Fibroblast of the aortic adventitia (primary cell): ENCODE measurements around the gene TTC38. TPM values are rescaled to one million over a fixed set of nuclear protein-coding genes. Genes with fewer than 3 reads are reported as not detected.

Experiments
- DNase-seq: peaks from one replicate; pipeline ENCODE4 v3.0.0-alpha.2; 2010; ENCODE audit warnings: low read depth
- H3K4me3 ChIP-seq: 2 replicates; pipeline ENCODE4 v1.5.1; 2011; ENCODE audit warnings: low read depth, mild to moderate bottlenecking, control low read depth, low read length, moderate library complexity
- CTCF ChIP-seq: IDR thresholded peaks from 2 replicates; pipeline ENCODE4 v1.5.1; 2011; ENCODE audit warnings: mild to moderate bottlenecking, low read length, control low read depth, inconsistent platforms; ENCODE audit not compliant: insufficient read depth
- total RNA-seq: library from RNA; depleted of rRNA; stranded (reverse); fragments of >200 nt; gene quantifications from 2 replicates; pipeline ENCODE4 v1.2.3, GENCODE V29; 2012; ENCODE audit warnings: low replicate concordance

The TTC38 gene
- total RNA-seq, 1 donor = 26.8 TPM

- H3K4me3 ChIP-seq = no peak overlapping the region
- TF ChIP-seq CTCF = no peak
- DNase-seq = no peak
Measured at GRCh38 chr22:46238541-46238940, 29.3 kb upstream of the TTC38 start.

DNA sequence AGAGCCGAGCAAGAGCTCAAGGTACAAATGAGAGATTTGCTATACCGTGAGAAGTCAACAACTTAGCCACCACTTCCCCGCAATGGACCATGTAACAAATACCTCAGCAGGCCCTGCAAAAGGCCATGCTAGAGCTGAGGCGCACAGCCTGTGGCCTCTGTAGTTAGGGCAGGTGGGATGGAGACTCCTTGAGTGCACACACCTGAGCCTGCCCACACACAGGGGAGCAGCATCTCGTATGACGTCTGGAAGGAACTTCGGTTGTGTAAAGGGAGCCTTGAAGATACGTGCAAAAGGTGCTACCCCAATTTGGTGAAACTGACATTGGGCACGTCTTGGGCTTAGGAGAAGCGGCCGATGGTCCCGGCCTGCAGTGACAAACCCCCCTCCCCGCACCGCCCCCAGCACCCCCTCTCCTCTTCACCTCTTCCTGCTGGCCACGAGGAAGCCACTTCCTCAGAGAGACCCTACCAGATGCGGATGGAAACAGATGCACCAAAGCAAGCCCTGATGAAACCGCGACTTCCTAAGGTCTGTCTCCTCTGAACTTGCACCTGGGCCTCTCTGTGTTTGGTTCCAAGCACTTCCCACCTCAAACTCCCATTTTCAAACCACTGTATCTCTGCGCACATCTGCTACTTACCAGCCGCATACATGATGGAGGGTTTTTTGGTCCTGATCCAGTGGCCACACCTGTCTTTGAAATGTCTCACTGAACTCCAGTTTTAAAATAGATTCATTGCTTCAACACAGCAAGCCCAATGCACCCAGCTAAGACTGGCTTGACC, 28.4 kb upstream of the TTC38 start:
- no peak overlapping the region for H3K4me3 ChIP-seq
- DNase-seq = no peak
- TF ChIP-seq CTCF = no peak

DNA sequence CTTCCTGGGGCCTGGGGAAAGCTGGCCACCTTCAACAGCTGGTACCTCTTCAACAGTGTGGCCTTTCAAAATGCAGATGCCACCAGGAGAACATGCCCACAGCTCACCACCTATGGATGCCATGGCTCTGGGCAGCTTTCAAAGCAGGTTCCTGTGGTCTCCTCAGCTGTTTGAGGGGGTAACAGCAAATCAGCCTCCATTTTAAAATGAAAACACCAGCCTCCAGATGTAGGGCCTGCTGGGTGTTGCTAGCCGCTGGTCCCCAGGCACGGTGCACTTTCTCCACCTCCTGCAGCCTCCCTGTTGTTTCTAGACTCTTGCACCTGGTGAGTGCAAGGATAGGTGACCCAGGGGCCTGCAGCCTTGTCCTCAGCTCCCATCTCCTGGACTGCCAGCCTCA, 27.7 kb upstream of the TTC38 start:
- DNase-seq = no peak
- no peak overlapping the region for H3K4me3 ChIP-seq
- TF ChIP-seq CTCF = no peak

- no peak for TF ChIP-seq CTCF
- DNase-seq = no peak
- no peak overlapping the region for H3K4me3 ChIP-seq
Measured at GRCh38 chr22:46240506-46240905, 27.3 kb upstream of the TTC38 start.

DNA sequence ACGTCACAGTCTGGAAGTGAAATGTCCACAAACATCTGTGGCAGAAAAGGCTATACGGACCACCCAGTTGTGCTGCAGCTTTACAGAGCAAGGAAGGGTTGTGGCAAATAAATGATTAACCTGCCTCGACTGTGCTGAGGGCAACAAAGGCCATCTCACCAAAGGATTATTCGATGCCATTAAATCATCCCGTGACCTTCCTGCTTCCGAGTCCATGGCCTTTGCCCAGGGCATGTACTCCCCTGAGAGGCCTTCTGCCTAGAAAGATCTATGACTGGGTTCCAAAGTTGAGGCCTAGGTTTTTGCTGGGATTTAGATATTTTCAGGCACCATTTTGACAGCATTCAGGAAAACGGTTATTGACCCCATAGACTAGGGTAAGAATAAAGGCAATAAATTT, 26.9 kb upstream of the TTC38 start:
- TF ChIP-seq CTCF = no peak

DNA sequence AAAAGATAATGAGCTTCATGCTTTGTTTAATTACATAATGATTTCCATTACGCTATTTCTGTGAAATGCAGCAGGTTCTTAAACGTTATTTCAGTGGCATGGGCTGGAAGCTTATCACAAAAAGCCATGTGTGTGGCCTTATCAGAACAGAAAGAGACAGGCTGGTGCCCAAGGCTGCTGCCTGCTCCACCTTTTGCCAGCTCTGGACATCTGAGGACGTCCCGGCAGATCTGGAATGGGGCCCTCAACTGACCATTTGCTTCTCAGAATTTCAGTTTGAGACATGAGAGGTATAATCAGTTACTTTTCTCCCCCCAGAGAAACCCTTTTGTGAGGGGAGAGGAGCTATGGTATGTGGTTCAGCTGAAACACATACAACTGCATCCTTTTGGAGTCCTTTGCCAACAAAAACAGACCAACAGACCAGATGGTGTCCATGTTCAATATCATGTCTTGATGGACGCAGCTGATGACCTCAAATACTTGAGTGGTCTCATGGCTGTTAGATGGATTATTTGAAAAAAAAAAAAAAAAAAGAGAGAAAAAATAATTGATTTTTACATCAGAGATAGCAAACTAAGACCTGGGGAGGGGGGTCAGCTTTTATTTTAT, 26.3 kb upstream of the TTC38 start:
- TF ChIP-seq CTCF = no peak
- DNase-seq = no peak
- H3K4me3 ChIP-seq = no peak overlapping the region

More for the DNA sequence above, 26.9 kb upstream of the TTC38 start:
- H3K4me3 ChIP-seq = no peak overlapping the region
- DNase-seq = no peak
